HL-60 (cell line): ENCODE measurements around the gene RILPL2.
"Not testable (repeated sequence)": the region's sequence is repeated elsewhere in the genome, so short reads cannot be mapped to it uniquely, and the experiment has no call there.

Experiments
- GABPA ChIP-seq: IDR thresholded peaks from 2 replicates; pipeline ENCODE4 v1.6.1; 2012; ENCODE audit warnings: low read depth
- POLR2AphosphoS5 ChIP-seq: IDR thresholded peaks from 2 replicates; pipeline ENCODE4 v1.6.1; 2012; ENCODE audit warnings: low read depth
- SPI1 ChIP-seq: IDR thresholded peaks from 2 replicates; pipeline ENCODE4 v1.6.1; 2012; ENCODE audit warnings: low read depth, mild to moderate bottlenecking, borderline replicate concordance
- TF ChIP-seq, protein P1 (sequence below): IDR thresholded peaks from one replicate; pipeline ENCODE4 v1.5.1; 2011; ENCODE audit warnings: low read length, control low read depth, inconsistent platforms; ENCODE audit not compliant: insufficient read depth
- TF ChIP-seq, protein P2 (sequence below): IDR thresholded peaks from 2 replicates; pipeline ENCODE4 v1.6.1; 2012; ENCODE audit warnings: low read depth; ENCODE audit not compliant: insufficient replicate concordance

DNA sequence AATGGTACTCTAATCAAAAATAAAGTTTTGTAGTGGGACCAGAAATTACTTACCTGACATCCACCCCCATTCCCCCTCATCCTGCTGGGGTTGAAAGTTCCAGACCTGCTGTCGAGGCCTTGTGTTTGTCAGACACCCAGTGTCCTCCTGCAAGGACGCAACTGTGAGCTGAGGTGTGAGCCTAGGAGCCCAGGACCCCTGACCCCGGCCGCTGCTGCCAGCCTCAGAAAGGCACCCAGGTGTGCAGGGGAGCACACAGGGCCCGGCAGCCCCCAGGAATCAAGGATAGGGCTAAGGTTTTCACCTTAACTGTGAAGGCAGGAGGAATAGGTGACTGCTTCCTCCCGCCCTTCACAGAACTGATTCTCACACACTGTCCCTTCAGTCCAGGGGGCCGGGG lies 27.9 kb downstream of the RILPL2 start:
- TF ChIP-seq, protein P1, sequence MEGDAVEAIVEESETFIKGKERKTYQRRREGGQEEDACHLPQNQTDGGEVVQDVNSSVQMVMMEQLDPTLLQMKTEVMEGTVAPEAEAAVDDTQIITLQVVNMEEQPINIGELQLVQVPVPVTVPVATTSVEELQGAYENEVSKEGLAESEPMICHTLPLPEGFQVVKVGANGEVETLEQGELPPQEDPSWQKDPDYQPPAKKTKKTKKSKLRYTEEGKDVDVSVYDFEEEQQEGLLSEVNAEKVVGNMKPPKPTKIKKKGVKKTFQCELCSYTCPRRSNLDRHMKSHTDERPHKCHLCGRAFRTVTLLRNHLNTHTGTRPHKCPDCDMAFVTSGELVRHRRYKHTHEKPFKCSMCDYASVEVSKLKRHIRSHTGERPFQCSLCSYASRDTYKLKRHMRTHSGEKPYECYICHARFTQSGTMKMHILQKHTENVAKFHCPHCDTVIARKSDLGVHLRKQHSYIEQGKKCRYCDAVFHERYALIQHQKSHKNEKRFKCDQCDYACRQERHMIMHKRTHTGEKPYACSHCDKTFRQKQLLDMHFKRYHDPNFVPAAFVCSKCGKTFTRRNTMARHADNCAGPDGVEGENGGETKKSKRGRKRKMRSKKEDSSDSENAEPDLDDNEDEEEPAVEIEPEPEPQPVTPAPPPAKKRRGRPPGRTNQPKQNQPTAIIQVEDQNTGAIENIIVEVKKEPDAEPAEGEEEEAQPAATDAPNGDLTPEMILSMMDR: not testable (repeated sequence)
- TF ChIP-seq POLR2AphosphoS5, GABPA, SPI1: not testable (repeated sequence)
- TF ChIP-seq, protein P2, sequence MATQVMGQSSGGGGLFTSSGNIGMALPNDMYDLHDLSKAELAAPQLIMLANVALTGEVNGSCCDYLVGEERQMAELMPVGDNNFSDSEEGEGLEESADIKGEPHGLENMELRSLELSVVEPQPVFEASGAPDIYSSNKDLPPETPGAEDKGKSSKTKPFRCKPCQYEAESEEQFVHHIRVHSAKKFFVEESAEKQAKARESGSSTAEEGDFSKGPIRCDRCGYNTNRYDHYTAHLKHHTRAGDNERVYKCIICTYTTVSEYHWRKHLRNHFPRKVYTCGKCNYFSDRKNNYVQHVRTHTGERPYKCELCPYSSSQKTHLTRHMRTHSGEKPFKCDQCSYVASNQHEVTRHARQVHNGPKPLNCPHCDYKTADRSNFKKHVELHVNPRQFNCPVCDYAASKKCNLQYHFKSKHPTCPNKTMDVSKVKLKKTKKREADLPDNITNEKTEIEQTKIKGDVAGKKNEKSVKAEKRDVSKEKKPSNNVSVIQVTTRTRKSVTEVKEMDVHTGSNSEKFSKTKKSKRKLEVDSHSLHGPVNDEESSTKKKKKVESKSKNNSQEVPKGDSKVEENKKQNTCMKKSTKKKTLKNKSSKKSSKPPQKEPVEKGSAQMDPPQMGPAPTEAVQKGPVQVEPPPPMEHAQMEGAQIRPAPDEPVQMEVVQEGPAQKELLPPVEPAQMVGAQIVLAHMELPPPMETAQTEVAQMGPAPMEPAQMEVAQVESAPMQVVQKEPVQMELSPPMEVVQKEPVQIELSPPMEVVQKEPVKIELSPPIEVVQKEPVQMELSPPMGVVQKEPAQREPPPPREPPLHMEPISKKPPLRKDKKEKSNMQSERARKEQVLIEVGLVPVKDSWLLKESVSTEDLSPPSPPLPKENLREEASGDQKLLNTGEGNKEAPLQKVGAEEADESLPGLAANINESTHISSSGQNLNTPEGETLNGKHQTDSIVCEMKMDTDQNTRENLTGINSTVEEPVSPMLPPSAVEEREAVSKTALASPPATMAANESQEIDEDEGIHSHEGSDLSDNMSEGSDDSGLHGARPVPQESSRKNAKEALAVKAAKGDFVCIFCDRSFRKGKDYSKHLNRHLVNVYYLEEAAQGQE: not testable (repeated sequence)
